Peyer's patch (tissue), 4 donors: ENCODE measurements around the gene CDKL4.

Experiments
- POLR2A ChIP-seq, 2 donors: fragments of 450-650 bp; IDR thresholded peaks; one replicate each; pipeline ENCODE4 v1.5.1; 2017; ENCODE audit warnings: antibody characterized with exemption in 2 of 2, mild to moderate bottlenecking in 2 of 2, moderate library complexity in 2 of 2
- TF ChIP-seq, protein P1 (sequence below), 6 experiments: fragments of 450-650 bp in 4 of 6; fragments of 200-600 bp in 2 of 6; sonication (generic) in 1 of 6; IDR thresholded peaks; one replicate each; pipeline ENCODE4 v1.5.1; 2017 to 2019; ENCODE audit warnings: antibody characterized with exemption in 6 of 6, mild to moderate bottlenecking in 3 of 6, moderate library complexity in 1 of 6

DNA sequence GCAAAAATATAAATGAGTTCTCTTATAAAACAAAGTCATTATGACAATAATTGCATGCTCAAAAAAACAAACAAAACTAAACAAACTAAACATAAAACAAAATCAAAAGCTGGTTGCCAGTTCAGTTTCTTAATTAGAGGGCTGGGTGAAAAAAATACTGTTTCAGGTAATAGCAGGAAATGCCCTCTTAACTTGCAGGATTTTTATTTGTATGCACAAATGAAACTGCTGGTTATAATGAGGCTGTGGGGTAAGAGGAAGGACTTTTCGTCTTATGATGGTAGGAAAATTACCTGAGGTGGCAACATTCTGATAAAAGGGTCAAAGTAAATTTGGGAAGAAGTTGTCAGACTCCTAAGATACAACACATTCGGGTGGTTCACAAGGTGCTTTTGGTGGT, 21.5 kb upstream of the CDKL4 start:
- no peak for TF ChIP-seq POLR2A (IDR thresholded peaks at IDR 0.05)
- TF ChIP-seq, protein P1, sequence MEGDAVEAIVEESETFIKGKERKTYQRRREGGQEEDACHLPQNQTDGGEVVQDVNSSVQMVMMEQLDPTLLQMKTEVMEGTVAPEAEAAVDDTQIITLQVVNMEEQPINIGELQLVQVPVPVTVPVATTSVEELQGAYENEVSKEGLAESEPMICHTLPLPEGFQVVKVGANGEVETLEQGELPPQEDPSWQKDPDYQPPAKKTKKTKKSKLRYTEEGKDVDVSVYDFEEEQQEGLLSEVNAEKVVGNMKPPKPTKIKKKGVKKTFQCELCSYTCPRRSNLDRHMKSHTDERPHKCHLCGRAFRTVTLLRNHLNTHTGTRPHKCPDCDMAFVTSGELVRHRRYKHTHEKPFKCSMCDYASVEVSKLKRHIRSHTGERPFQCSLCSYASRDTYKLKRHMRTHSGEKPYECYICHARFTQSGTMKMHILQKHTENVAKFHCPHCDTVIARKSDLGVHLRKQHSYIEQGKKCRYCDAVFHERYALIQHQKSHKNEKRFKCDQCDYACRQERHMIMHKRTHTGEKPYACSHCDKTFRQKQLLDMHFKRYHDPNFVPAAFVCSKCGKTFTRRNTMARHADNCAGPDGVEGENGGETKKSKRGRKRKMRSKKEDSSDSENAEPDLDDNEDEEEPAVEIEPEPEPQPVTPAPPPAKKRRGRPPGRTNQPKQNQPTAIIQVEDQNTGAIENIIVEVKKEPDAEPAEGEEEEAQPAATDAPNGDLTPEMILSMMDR (IDR thresholded peaks at IDR 0.05) = no peak
